ENCODE data around the gene GRIN2A.

GRIN2A gene

DNA sequence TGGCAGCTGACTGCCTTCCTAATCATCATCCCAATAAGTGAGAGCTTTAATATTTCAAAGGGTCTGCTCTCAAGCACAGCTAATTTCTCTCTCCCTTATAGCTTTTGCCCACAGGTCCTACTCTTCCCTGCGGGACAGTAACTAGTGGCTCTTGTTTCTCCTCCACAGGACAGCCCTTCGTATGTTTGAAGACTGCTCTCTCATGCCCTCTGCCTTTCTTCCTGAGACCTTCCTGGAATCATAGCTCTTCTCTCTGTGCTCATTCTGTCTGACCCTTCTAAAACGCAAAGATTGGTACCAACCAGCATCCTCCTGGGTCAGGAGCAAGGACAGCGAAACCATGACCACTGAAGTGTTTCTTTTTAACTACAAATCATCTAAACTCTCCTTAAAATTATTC lies 168.9 kb downstream of the GRIN2A start:
- no peak overlapping the region for H3K4me3 ChIP-seq (ENCODE audit: low read depth, low read length)
- TF ChIP-seq, protein P1, sequence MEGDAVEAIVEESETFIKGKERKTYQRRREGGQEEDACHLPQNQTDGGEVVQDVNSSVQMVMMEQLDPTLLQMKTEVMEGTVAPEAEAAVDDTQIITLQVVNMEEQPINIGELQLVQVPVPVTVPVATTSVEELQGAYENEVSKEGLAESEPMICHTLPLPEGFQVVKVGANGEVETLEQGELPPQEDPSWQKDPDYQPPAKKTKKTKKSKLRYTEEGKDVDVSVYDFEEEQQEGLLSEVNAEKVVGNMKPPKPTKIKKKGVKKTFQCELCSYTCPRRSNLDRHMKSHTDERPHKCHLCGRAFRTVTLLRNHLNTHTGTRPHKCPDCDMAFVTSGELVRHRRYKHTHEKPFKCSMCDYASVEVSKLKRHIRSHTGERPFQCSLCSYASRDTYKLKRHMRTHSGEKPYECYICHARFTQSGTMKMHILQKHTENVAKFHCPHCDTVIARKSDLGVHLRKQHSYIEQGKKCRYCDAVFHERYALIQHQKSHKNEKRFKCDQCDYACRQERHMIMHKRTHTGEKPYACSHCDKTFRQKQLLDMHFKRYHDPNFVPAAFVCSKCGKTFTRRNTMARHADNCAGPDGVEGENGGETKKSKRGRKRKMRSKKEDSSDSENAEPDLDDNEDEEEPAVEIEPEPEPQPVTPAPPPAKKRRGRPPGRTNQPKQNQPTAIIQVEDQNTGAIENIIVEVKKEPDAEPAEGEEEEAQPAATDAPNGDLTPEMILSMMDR (IDR thresholded peaks at IDR 0.05; ENCODE audit: low read depth, low read length): no peak

DNA sequence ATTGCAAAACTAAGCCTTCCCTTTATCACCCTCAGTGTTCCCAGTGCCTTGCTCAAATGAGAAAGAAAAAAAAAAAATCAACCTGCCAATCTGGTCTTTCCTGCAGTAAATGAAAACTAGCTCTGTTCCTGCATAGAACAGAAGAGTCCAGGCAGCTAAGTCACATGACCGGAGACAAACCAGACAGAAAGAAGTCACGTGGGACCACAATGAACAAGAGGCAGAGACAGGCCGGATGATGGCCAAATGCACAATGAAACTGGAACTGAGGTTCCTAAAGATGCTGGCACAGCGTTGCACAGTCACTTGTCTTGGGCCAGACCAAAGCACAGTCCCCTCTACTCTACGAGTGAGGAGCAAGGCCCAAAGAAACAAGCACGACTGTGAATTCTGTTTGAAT lies 172.5 kb downstream of the GRIN2A start:
- H3K4me3 ChIP-seq (ENCODE audit: low read depth, low read length): no peak overlapping the region
- TF ChIP-seq, protein P1 (IDR thresholded peaks at IDR 0.05; ENCODE audit: low read depth, low read length): no peak

DNA sequence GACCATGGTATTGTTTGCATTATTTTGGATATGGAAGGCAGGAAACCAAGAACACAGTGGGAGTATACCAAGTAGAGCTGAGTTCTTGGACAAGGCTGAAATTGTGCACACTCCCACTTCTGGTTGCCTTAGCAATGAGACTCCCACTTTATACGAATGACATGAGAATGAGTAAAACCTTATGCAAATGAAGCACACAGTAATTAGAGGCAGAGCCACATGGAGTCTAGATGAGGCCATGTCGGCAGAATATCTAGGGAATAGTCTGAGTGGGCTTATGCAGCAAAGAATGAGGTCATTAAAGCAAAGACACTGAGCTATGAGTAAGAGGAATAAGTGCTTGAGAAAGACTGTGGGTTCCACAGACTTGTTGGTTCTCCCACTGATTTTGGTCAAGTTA lies 178.7 kb downstream of the GRIN2A start:
- H3K4me3 ChIP-seq (ENCODE audit: low read depth, low read length): no peak overlapping the region
- TF ChIP-seq, protein P1 (IDR thresholded peaks at IDR 0.05; ENCODE audit: low read depth, low read length): no peak

DNA sequence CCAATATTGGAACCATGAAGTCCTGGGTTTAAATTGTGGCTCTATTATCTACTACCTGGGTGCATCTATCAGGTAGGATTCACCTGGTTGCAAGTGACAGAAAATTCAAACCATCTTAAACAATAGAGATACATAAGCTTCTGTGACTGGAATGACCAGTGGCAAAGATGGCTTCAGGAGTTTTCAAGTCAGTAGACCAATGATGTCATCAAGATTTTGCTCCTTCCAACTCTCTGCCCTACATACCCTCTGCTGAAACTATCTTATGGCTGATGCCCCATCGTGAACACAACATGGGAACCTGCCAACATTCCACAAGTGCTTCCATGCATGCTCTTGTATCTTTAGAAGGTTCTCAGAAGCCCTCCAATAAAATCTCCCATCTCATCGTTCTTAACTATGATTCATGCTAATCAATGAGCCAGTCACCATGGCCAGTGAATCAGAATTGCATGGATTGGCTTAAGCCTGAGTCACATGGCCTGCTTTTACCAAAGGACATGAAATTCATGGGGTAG lies 180.9 kb downstream of the GRIN2A start:
- no peak overlapping the region for H3K4me3 ChIP-seq (ENCODE audit: low read depth, low read length)
- TF ChIP-seq, protein P1 (IDR thresholded peaks at IDR 0.05; ENCODE audit: low read depth, low read length): no peak

DNA sequence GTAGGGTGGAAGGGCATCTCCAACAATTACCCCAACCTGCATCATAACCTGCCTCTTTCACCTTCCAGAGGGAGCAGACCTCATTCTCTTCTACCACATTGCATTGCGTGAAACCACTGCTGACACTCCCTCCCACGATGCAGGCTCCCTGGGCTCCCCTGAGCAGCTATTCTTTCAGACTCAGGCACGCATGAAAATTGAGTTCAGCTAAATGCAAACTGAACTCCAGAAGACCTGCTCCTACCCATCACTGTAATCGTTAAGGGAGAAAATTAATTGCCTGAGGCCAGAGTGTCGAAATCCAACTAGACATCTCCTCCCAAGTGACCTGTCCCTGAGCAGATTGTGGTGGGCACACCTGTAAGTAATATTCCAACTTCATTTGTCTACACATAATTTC lies 186.0 kb downstream of the GRIN2A start:
- TF ChIP-seq, protein P1 (IDR thresholded peaks at IDR 0.05; ENCODE audit: low read depth, low read length): no peak
- H3K4me3 ChIP-seq (ENCODE audit: low read depth, low read length): no peak overlapping the region

DNA sequence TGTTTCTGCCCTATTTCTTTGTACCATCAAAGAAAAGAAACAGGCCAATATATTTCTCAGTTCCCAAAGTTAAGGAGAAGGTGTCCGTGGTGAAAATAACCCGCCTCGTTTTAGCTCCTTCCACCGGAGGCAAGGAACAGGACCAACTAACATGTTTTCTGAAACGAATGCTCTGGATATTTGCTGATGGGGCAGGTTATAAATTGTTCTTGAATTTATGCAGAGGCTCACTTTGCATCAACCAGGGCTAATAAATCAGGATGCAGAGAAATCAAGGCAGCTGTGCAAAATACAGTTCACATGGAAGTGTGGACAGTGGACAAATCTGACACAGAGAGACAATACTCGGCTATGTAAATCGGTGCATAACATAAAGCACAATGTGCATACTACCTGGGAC lies 189.8 kb downstream of the GRIN2A start:
- TF ChIP-seq, protein P1 (IDR thresholded peaks at IDR 0.05; ENCODE audit: low read depth, low read length): no peak

DNA sequence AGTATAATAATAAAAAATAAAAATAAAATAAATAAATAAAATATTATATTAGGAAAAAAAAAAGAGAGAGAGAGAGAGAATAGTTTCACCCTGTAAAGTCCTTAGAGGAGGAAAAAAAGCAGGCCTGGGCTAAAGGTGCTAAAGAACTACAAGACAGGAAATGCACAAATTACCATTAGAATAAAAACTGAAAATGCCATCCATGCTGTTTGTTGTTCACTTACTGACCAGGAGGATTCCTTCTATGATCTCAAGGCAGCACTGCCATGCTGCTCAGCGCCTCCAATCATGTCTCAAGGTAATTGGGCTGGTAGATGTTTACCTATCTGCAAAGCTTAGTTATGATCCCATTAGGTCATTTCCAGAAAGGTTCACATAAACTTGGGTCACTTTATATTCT lies 201.2 kb downstream of the GRIN2A start:
- TF ChIP-seq, protein P1 (IDR thresholded peaks at IDR 0.05; ENCODE audit: low read depth, low read length): no peak

More for the DNA sequence above, 189.8 kb downstream of the GRIN2A start:
- no peak overlapping the region for H3K4me3 ChIP-seq (ENCODE audit: low read depth, low read length)

More for the DNA sequence above, 201.2 kb downstream of the GRIN2A start:
- H3K4me3 ChIP-seq (ENCODE audit: low read depth, low read length): no peak overlapping the region
